Measurements from ENCODE around the gene STAC2.

The STAC2 gene

DNA sequence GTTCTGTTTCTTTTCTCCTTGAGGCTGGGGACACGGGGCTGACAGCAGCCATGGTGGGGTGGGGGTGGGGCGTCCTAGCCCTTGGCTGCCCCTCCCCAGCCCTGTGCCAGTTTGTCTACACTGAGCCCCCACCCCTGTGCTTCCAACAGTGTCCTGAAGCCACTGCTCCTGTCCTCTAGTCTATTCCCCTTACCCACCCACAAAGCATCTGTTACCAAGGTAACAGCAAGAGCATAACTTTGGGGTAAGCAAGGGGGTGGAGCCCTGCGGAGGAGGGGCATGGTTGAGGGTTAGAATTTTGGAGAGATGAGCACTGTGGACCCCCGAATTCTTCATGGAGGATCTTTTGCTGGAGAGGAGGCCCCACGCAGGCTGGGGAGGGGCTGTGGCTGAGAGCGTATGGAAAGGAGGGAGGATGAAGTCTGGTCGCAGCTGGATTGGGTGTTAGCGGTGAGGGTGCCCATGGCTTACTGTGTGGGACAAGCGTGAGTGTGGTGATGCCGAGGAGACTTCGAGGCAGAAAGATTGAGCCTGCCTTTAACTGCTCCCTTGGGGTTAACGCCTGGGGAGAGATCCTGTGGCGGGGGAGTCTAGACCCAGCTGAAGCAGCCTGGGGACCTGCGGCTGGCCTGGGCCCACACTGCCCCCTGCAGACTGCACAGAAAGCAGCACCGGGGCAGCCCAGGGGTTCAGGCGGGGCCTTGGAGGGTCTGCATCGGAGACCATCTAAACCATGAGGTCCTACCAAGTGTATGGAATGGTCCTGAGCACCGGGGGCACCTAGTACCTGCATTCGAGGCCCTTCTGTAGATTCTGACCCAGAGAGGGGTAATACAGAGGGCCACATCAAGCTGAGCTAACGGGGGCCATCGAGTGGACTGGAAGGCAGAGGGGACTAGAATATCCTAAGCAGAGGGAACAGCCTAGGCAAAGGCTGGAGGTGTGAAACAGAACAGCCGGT is 6.1 kb upstream of the STAC2 start:
- DNase-seq (ENCODE audit: low read depth in 3 of 3): peak in 2 of 3 experiments; percentile 39 to 48

DNA sequence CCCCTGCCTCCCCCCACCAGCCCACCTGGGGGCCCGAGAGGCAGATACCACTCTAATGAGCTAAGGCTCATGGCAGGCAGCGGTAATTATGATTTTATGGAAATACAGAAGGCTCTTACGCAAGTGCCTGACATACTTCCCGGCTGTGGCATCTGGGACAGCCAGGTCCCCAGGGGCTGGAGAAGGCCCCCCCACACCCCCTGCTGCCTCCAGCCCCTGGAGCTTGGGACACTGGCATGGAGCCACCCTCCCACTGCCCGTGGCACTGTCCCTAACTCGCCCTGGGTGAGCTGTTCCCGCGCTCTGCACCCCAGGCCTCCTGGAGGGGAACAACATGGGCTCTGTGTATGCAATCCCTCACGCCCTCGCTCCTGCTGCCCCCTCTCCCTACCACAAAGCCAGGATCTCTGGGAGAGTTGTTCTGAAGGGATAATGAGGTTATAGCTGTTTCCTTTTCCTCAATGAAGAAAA is 5.4 kb upstream of the STAC2 start:
- no peak for DNase-seq (ENCODE audit: low read depth in 3 of 3)

DNA sequence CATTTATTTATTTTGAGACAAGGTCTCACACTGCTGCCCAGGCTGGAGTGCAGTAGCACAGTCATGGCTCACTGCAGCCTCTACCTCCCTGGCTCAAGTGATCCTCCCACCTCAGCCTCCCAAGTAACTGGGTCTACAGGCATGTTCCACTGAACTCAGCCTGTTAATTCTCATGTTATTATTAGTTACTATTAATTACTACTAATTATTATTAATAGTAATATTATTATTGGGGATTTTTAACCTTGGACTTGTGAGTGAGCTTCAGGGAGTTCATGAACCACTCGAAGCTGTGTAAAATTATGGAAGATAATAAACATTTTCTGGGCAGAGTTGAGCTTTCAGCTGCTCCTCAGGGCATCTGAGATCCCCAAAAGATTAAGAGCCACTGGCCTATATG is 4.6 kb upstream of the STAC2 start:
- no peak for DNase-seq (ENCODE audit: low read depth in 3 of 3)

DNA sequence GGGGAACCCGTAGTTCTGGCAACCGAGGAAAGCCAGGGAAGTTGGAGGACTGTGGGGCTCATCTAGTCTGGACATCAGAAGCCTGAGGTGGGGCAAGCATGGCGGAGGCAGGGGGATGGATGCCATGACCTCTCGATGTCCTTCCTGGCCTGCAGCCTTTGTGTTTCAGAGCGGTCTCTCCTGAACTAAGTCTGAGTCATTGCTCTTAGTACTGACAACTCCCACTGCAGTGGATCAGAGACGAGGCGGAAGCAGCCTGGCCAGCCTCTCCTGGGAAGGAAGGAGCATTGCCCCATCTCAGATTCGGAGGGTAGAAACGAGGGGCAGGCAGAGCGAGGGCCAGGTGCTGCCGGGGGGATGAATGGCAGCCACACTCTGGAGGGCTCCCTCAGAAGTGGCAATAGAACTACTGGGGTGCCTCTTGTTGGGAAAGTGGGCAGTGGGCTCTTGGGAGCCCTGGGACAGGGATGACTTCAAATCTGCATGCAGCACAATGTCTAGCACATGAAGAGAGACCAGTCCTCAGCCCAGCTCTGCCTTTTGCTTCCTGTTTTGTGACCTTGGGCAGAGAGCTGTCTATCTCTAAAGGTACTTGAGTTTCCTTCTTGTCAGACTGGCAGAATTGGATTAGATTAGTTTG is 3.6 kb upstream of the STAC2 start:
- no peak for DNase-seq (ENCODE audit: low read depth in 3 of 3)

GRCh38 chr17:39227364-39227919 is 1.7 kb upstream of the STAC2 start:
- DNase-seq (ENCODE audit: low read depth in 3 of 3): no peak

- peak in 1 of 3 experiments; percentile 54 for DNase-seq (ENCODE audit: low read depth in 3 of 3)
Observed at GRCh38 chr17:39225959-39226683, 376 bp upstream of the STAC2 start.

DNA sequence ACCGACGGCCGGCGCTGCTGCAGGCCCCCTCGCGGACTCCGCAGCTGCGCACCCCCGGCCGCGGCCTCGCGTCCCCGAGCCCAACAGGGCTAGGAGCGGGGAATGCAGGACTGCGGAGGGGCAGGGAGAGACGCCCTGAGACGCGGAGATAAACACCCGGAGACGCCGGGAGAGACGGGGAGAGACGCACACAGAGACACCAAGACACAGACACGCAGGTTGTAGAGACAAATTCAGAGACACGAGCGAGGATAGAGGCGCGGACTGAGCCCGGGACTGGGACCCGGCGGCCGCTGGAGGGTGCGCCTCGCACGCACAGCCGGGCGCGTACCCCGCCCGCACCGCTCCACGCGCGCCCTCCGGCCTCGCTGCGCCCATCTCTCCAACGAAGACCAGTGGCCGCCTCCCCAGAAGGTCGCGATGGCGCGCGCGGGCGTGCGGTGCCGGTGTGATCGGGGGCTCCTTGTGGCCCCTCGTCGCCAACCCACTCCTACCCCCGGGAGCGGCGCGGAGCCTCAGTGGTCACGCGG is 902 bp downstream of the STAC2 start:
- no peak for DNase-seq (ENCODE audit: low read depth in 3 of 3)

- DNase-seq (ENCODE audit: low read depth in 3 of 3): no peak
Observed at GRCh38 chr17:39223907-39224777, 1.6 kb downstream of the STAC2 start.

DNA sequence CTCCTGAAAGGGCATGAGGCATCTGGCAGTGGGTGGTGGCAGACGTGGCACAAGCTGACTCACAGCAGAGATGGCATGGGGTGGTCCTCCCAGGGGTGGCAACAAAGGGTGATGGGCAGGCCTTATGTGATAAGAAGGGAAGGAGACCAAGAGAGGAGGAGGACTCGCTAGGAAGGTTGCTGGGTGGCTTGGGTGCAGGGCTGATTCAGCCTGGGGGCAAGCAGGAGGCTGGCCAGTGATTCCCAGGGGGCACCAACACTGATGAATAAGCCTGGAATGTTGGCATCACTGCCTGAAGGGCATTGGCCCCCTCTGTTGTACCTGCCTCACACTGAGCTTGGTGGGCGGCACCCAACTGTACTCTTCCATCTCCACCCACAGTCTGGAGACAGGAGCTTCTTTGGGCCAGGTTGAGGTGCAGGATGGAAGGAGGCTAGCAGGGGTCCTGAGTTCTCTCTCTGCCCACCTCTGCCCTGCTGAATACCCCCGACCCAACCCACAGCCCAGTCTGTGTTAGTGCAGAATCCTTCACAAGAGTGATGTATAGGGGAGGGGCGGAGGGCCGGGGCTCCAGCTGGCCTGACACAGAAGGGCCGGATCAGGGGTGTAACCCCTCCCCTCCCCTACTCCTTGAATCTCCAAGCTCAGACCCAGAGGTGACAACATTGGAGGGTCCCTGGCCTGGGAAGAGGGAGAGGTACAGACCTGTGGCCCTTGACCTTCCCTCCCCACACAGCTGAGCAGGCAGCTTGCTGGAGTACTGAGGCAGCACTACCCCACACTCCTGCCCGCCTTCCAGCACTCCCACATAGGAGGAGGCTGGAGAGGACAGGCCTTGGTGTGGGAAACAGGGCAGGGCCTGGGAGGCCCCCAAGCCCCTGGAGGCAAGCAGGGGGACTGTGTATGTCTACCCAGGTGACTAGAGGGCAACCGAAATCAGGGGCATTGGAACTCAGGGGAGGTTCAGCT is 2.6 kb downstream of the STAC2 start:
- DNase-seq (ENCODE audit: low read depth in 3 of 3): no peak

- DNase-seq (ENCODE audit: low read depth in 3 of 3): no peak
Observed at GRCh38 chr17:39222151-39222550, 3.6 kb downstream of the STAC2 start.

GRCh38 chr17:39221572-39221971 is 4.2 kb downstream of the STAC2 start:
- DNase-seq (ENCODE audit: low read depth in 3 of 3): no peak

DNA sequence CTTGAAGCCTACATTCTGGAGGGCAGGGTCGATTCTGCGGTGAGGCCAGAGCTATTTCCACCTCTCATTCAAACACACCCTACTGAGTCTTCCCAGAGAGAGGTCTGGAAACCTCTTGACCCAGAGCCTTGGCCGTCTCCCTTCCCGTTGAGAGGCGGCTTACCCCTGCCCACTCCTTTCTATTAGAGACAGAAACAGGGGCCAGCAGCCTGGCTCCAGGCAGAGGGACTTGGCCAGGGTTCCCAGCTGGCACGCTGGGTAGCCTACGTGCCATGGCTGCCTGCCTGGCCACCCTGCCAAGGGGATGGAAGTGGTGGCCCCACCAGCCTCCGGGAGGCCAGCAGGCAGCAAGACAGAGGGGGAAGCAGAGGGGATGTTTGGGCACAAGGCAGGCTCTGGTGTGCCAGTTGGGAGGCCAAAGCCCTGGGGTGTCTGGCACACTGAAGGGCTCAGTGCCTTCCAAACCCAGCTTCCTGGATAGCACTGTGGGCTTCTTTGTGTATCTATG is 6.0 kb downstream of the STAC2 start:
- DNase-seq (ENCODE audit: low read depth in 3 of 3): no peak

GRCh38 chr17:39218906-39219305 is 6.8 kb downstream of the STAC2 start:
- DNase-seq (ENCODE audit: low read depth in 3 of 3): no peak

DNA sequence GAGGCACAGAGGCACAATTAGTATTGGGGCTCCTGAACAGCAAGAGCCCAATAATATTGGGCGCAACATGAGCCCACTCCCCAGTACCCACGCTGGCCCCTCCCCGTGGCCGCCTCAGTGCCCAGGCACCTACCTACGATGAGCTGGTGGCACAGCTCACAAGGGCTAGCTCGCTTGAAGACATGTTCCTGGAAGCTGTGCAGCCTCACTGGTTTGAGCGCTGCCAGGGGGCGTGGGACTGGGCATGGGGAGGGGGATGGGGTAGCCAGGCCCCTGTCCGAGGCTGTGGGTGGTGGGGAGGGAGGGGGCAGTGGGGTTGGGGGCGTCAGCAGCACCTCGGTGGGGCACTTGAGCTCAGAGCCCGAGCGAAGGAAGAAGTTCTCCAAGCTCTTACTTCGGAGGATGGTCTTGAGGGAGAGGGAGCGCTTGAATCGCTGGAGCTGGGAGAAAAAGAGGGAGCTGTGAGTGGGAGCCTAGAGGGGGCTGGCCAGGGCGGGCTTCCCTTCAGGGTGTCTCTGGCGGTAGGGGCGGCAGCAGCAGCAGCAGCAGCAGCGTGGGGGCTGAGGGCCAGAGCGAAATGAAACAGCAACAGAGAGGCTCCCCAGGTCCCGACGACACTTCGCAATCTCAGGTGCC is 7.9 kb downstream of the STAC2 start:
- no peak for DNase-seq (ENCODE audit: low read depth in 3 of 3)

GRCh38 chr17:39213852-39214251 is 11.9 kb downstream of the STAC2 start:
- DNase-seq (ENCODE audit: low read depth in 3 of 3): no peak

GRCh38 chr17:39212841-39213480 is 12.8 kb downstream of the STAC2 start:
- DNase-seq (ENCODE audit: low read depth in 3 of 3): no peak

DNA sequence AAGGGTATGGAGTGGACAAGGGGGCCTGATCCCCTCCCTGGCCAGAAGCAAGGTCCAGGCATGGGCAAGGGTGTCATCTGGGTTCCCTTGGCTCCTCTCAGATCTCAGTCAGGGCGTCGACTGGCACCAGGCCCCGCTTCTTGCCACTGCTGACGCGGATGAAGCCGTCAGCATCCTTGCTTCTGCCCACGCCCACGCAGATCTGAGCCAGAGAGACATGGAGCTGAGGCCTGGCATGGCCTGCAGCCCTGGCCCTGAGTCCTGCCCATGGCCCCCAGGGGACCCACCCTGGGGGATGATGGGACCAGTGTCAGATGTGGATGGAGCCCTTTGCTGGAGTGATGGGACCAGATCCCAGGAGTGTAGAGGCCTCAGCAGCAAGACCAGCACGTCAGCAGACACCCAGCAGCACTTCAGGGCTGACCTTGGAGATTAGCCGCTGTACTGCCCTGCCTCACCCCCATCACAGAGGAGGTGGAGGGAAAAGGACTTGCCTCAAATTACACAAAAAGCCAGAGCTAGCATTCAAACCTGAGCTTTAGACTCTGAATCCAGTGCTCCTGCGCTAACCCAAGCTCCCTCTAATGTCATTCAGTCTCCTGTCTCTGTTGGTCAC is 13.4 kb downstream of the STAC2 start:
- DNase-seq (ENCODE audit: low read depth in 3 of 3): no peak

DNA sequence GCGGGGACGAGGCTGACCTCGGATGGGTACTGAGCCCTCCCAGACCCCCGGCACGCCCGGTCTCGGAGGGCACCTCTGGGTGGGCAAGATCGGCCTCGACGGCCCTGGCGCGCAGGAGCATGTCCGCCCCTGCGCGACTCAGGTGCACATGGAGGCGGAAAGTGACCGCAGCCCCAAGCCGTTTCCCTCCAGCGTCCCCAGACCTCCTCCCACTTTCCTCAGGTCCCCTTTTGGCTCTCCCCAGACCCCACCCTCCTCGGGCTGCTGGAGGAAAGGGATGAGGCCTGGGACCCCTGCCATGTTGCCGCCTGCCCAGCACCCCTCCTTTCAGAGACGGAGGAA is 15.7 kb downstream of the STAC2 start:
- DNase-seq (ENCODE audit: low read depth in 3 of 3): no peak

All from stimulated activated CD4-positive, alpha-beta T cell treated with anti-CD3 and anti-CD28 coated beads, TNF-alpha, amount 100 ng/mL, for 24 hours (primary cell).